Left colon (tissue), 2 donors: ENCODE measurements around the gene VAMP3. TPM values are rescaled to one million over a fixed set of nuclear protein-coding genes. Genes with fewer than 3 reads are reported as not detected.
"Not testable (repeated sequence)": the region's sequence is repeated elsewhere in the genome, so short reads cannot be mapped to it uniquely, and the experiment has no call there.

Experiments
- ATAC-seq: fragments of 200-7000 bp; cut with Tn5 transposase; one replicate; pipeline ENCODE4 v1.9.1; 2020; ENCODE audit warnings: mild to moderate bottlenecking, moderate library complexity
- DNase-seq, 2 donors: peaks; one replicate each; pipeline ENCODE4 v3.0.0-alpha.2; 2020
- intact Hi-C, 2 donors: fragments of 100-400 bp; cut with DNase I in 1 of 2; cut with micrococcal nuclease in 1 of 2; formaldehyde crosslinking; loops; one replicate each; pipeline versions ENCODE4 v1.11.2 to v1.14.0; 2022; cut with DNase I, micrococcal nuclease
- total RNA-seq, 2 donors: library from RNA; stranded (reverse); fragmentation: NEBNext Ultra II Directional; extraction: Animal tissue kit (Norgen Biotek cat#: 25700); gene quantifications; one replicate each; pipeline ENCODE4 v1.2.1, GENCODE V29; 2021
- donor health status: DM: no; HTN: no; CAD: no.
- donor health status: DM: yes; HTN: yes; CAD: no.

Gene VAMP3
- total RNA-seq, 2 donors from 2014 or later = 90.9 to 100 TPM

DNA sequence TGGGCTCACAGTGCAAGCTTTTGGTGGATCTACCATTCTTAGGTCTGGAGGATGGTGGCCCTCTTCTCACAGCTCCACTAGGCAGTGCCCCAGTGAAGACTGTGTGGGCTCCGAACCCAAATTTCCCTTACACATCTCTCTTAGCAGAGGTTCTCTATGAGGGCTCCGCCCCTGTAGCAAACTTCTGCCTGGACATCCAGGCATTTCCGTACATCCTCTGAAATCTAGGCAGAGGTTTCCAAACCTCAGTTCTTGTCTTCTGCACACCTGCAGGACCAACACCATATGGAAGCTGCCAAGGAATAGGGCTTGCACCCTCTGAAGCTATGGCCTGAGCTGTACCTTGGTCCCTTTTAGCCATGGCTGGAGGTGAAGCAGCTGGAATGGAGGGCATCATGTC lies 19.9 kb downstream of the VAMP3 start:
- ATAC-seq, DNase-seq, intact Hi-C loops: not testable (repeated sequence)

- intact Hi-C loops = no loop called here
- DNase-seq (no peak), ATAC-seq (no peak)
These were observed 24.3 kb downstream of the VAMP3 start for GRCh38 chr1:7795406-7795805.

DNA sequence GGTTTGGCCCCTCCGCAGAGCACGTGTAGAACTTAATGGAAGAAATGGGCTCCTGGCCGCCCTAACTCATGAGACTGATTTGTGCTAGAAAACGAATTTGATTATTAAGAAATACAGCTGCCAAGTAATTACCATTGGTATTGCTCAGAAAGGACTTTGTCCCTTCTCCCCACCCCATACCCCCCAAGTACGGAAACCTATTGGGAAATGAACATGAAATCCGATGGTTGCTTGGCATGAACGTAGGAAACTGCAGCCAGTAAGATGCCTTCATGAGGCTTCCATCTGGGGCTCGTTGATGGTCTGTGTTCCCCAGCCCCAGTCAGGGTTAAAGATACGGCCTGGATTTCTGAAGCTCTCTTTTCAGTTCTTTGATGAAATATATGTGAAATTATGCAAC lies 34.4 kb downstream of the VAMP3 start:
- ATAC-seq = no peak
- no peak for DNase-seq
- intact Hi-C loops = no loop called here

GRCh38 chr1:7808253-7808844 lies 37.3 kb downstream of the VAMP3 start:
- intact Hi-C loops = no loop called here
- DNase-seq = no peak
- no peak for ATAC-seq

DNA sequence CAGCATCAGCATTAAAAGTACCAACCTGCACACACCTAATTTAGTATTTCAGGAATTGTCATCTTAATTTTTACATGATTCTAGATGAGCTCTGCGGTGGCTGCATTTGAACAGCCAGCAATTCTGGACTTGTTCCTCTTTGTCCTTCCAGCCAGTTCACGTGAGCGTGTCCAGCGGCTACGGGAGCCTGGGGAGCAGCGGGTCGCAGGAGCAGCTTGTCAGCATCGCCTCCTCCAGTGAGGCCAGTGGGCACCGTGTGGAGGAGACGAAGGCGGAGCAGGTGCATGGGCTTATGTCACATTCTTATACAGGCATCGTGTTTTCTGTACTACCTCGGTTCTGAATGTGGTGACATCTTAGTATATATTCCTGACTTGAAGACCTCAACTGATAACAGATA lies 38.6 kb downstream of the VAMP3 start:
- no peak for DNase-seq
- no peak for ATAC-seq
- intact Hi-C loops = no loop called here

GRCh38 chr1:7810395-7810794 lies 39.3 kb downstream of the VAMP3 start:
- intact Hi-C loops = no loop called here
- DNase-seq (no peak), ATAC-seq (no peak)

DNA sequence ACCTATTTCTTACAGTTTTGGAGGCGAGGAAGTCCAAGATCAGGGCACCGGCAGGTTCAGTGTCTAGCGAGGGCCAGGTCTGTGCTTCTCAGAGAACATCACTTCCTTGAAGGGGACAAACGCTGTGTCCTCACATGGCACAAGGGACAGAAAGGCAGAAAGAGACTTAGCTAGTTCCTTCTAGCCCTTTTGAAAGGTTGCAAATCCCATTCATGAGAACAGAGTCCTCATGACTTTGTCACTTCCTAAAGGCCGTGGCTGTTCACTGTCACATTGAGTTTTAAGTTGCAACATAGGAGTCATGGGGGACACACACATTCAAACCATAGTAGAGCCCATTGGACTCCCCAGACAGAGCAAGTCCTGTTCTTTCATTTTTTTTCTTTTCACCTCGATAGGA lies 40.4 kb downstream of the VAMP3 start:
- intact Hi-C loops = no loop called here
- no peak for ATAC-seq
- no peak for DNase-seq

DNA sequence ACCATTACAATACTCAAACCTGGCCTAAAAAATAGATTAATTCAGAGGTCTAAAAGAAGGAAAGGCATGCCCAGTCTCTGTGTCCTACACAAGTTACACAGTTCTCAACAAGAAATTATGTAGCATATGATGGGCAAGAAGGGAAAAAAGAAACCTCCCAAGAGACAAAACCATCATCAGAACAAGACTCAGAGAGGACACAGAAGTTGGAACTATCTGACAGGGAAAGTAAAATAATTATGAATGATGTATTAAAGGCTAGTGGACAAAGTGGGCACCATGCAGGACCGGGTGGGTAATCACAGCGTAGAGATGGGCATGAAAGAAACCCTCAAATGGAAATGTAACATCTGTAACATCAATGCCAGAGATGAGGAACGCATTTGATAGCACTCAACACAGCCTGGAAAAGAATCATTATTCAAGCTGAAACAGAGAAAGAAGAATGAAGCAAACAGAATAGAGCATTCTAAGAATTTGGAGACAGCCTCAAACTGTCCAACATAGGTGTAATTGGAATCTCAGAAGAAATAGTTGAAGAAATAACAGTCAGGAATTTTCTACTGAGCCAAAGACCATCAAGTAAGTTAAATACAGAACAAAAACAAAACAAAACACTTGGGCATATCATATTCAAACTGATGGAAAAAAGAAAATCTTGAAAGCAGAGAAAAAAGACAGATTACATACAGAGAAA lies 42.7 kb downstream of the VAMP3 start:
- intact Hi-C loops = no loop called here
- no peak for ATAC-seq
- DNase-seq = no peak

GRCh38 chr1:7821282-7821681 lies 50.2 kb downstream of the VAMP3 start:
- ATAC-seq (no peak), DNase-seq (no peak)
- intact Hi-C loops = no loop called here

DNA sequence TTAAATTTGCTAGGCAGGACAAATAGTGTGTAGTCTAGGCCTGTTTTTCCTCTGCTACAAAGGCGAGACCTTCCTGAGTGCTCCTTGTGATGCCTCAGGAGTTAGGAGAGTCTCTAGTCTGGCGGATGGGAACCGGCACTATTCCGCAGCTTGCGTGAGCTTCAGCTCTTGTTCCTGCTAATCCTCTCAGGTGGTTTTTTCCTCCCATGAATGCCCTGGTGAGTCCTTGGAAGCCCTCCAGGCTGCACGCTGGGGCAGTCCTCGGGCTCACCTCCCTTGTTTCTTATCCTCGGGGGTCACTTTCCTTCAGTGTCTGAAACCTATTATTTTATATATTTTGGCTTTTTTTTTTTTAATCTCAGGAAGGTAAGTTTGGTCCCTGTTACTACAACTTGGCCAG lies 53.6 kb downstream of the VAMP3 start:
- ATAC-seq (no peak), DNase-seq (no peak)
- intact Hi-C loops = no loop called here

DNA sequence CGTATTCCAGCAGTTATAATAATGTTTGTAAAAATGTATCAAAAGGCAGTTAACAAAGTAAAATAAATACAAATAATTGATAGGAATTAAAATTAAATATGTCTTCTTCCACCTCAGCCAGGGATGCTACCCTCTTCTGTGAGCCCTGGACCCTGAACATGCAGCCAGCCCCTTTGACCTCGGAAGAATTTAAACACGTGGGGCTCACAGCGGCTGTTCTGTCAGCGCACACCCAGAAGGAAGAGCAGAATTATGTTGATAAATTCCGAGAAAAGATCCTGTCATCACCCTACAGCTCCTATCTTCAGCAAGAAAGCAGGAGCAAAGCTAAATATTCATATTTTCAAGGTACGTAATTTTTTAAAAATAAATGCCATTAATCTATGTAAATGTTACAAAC lies 55.3 kb downstream of the VAMP3 start:
- DNase-seq (no peak), ATAC-seq (no peak)
- intact Hi-C loops = no loop called here

- ATAC-seq (no peak), DNase-seq (no peak)
- intact Hi-C loops = no loop called here
These were observed 56.2 kb downstream of the VAMP3 start for GRCh38 chr1:7827126-7827955.

Other genes starting within 250 kb of the VAMP3 start
- gene PER3, start 13.0 kb downstream of the VAMP3 start, total RNA-seq = 1 to 10 TPM; 7.2 to 9.5 TPM
- gene UTS2, start 81.8 kb downstream of the VAMP3 start, total RNA-seq = not detected
- under 1 TPM; 0.09 to 0.50 TPM for gene TNFRSF9, start 169.5 kb downstream of the VAMP3 start, total RNA-seq
- gene PARK7, start 190.4 kb downstream of the VAMP3 start, total RNA-seq = 100 to 1,000 TPM; 167 to 171 TPM